ENCODE measurements around the gene HACD3. TPM values are rescaled to one million over a fixed set of nuclear protein-coding genes. Genes with fewer than 3 reads are reported as not detected.

HACD3 gene
- total and polyA plus RNA-seq, 2 of the 4 experiments (the other 2 are of a cell fraction): 60.9 to 131 TPM

- no TSS peak for BruUV-seq (replicated peaks)
- H2AK5ac ChIP-seq (ENCODE audit: low read depth, low read length): no peak overlapping the region
- no peak overlapping the region for H4K5ac ChIP-seq (ENCODE audit: low read depth, low read length)
- no peak overlapping the region for H4K8ac ChIP-seq (ENCODE audit: low read depth in 2 of 2, low read length in 2 of 2)
- H2AFZ ChIP-seq (replicated peaks; ENCODE audit: low read length, poor library complexity): no peak overlapping the region
- no peak overlapping the region for H3K4ac ChIP-seq (ENCODE audit: low read depth, low read length)
- peak overlapping the region; percentile 11; the same call in 1 of the 2 replicates for H3K18ac ChIP-seq (ENCODE audit: low read depth, low read length)
- peak overlapping the region; percentile 14; the same call in 1 of the 2 replicates for H3K23ac ChIP-seq (ENCODE audit: low read depth, low read length)
- dilution Hi-C loops (cut with HindIII; ENCODE audit: low sequenced_read_pairs, unreplicated experiment) (no loop called here), intact Hi-C loops (cut with micrococcal nuclease) (no loop called here), in situ Hi-C loops (cut with MboI; ENCODE audit: low sequenced_read_pairs) (no loop called here)
- peaks cover 33 to 67% of the 10 kb centered on the region in 2 experiments for H3K79me1 ChIP-seq (ENCODE audit: low read depth in 1 of 2, low read length in 2 of 2)
- ATAC-seq (ENCODE audit: low read depth) (no peak), DNase-seq (peak; percentile 18)
- H2BK15ac ChIP-seq (ENCODE audit: low read depth, low read length): no peak overlapping the region
- CTCF ChIA-PET: no interaction called here
- H3K9ac ChIP-seq (ENCODE audit: low read depth, low read length): no peak overlapping the region
- no peak overlapping the region for H2BK120ac ChIP-seq (ENCODE audit: low read depth, low read length)
- TF ChIP-seq MXI1 (IDR thresholded peaks at IDR 0.05; ENCODE audit: borderline replicate concordance, low read depth, low read length): no peak
- TF ChIP-seq BHLHE40 (IDR thresholded peaks at IDR 0.05; ENCODE audit: low read depth, low read length): no peak
- TF ChIP-seq CEBPB (IDR thresholded peaks at IDR 0.05; ENCODE audit: low read depth, low read length): no peak
- no peak for TF ChIP-seq RFX5 (IDR thresholded peaks at IDR 0.05; ENCODE audit: low read depth, low read length)
- no peak for TF ChIP-seq SMC3 (IDR thresholded peaks at IDR 0.05; ENCODE audit: low read depth, low read length)
- peaks cover 31% of the 10 kb centered on the region for H3K9me1 ChIP-seq (ENCODE audit: insufficient read depth, low read length)
- no peak overlapping the region for H2AK9ac ChIP-seq (replicated peaks; ENCODE audit: low read depth, low read length, poor library complexity)
- peaks cover 2% of the 10 kb centered on the region; the same call in 1 of the 2 replicates for H3K36me3 ChIP-seq (ENCODE audit: control insufficient read depth, insufficient read depth, low read length)
- H4K20me1 ChIP-seq (ENCODE audit: insufficient read depth, low read length): peaks cover 54% of the 10 kb centered on the region
- H3K4me2 ChIP-seq (ENCODE audit: low read depth, low read length): peak overlapping the region; percentile 81
- peaks cover 11% of the 10 kb centered on the region for H3K4me1 ChIP-seq (ENCODE audit: control insufficient read depth, insufficient read depth, low read length)
- no peak overlapping the region for H3K27ac ChIP-seq (ENCODE audit: insufficient read depth, low read length)
- no peaks in the 10 kb centered on the region for H3K27me3 ChIP-seq (ENCODE audit: control insufficient read depth, insufficient read depth, low read length)
- POLR2A ChIA-PET (ENCODE audit: unreplicated experiment): no interaction called here
- H3K14ac ChIP-seq (replicated peaks; ENCODE audit: low read depth, low read length): no peak overlapping the region
- no peak overlapping the region for H4K91ac ChIP-seq (ENCODE audit: insufficient read depth, low read depth, low read length)
- H3K9me3 ChIP-seq (ENCODE audit: control insufficient read depth, insufficient read depth, low read length): no peaks in the 10 kb centered on the region
- H3K56ac ChIP-seq (ENCODE audit: extremely low read depth, insufficient read depth, low read length): no peak overlapping the region
- peak overlapping the region; percentile 40; the same call in 1 of the 2 replicates for H2BK20ac ChIP-seq (ENCODE audit: low read depth, low read length)
- WGBS, 2 experiments (ENCODE audit: extremely low coverage in 2 of 2, insufficient read length in 1 of 2): no CpG with 5 or more reads among the region's 5 CpGs
- no peak overlapping the region for H3K4me3 ChIP-seq (ENCODE audit: insufficient read depth, low read depth, low read length)
- H2BK5ac ChIP-seq (ENCODE audit: low read depth, low read length, poor library complexity, severe bottlenecking): no peak overlapping the region
Observed at GRCh38 chr15:65533057-65533756, 2.9 kb downstream of the HACD3 start.

Measured in IMR-90 (cell line).